ENCODE measurements around the gene LOXHD1.

GRCh38 chr18:46459789-46460455 lies 197.1 kb downstream of the LOXHD1 start:
- no peak for TF ChIP-seq CTCF (IDR thresholded peaks at IDR 0.05)
- TF ChIP-seq POLR2A (IDR thresholded peaks at IDR 0.05) = no peak
